ENCODE measurements around the gene ADAMTSL3. TPM values are rescaled to one million over a fixed set of nuclear protein-coding genes. Genes with fewer than 3 reads are reported as not detected.

Gene ADAMTSL3
- total and polyA plus RNA-seq, 2 of the 4 experiments (the other 2 are of a cell fraction): under 0.01 to 0.02 TPM

DNA sequence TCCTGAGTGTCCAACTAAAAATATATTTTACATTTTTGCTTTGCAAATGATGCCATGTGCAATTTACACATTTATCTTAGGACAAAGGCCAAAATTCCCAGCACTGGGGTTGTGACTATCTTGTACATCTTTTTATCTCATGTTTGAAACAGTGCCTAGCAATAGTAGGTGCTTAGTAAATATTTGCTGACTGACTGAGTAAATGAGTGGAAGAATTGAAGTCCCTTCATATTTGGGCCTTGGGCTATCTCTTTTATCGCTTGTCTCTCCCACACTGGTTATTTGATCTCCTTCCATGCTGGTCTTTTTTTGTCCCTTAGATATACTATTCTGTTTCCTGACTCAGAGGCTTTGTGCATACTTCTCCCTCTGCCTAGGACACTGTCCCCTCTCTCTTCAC is 368.6 kb downstream of the ADAMTSL3 start:
- Histone ChIP-seq H2AFZ (replicated peaks; ENCODE audit: low read length, poor library complexity) (no peak overlapping the region), H3K14ac (replicated peaks; ENCODE audit: low read depth, low read length) (no peak overlapping the region), H3K18ac (ENCODE audit: low read depth, low read length) (no peak overlapping the region), H3K79me1 (ENCODE audit: low read depth in 1 of 2, low read length in 2 of 2) (no peaks in the 10 kb centered on the region), H4K91ac (ENCODE audit: insufficient read depth, low read depth, low read length) (no peak overlapping the region), H3K9me3 (ENCODE audit: control insufficient read depth, insufficient read depth, low read length) (no peaks in the 10 kb centered on the region), H4K20me1 (ENCODE audit: insufficient read depth, low read length) (no peaks in the 10 kb centered on the region), H3K4me2 (ENCODE audit: low read depth, low read length) (no peak overlapping the region), H3K23ac (ENCODE audit: low read depth, low read length) (no peak overlapping the region), H4K5ac (ENCODE audit: low read depth, low read length) (no peak overlapping the region), H2BK15ac (ENCODE audit: low read depth, low read length) (no peak overlapping the region), H3K4me1 (ENCODE audit: control insufficient read depth, insufficient read depth, low read length) (no peaks in the 10 kb centered on the region), H2AK9ac (replicated peaks; ENCODE audit: low read depth, low read length, poor library complexity) (no peak overlapping the region), H4K8ac (ENCODE audit: low read depth in 2 of 2, low read length in 2 of 2) (no peak overlapping the region), H2BK120ac (ENCODE audit: low read depth, low read length) (no peak overlapping the region), H3K4ac (ENCODE audit: low read depth, low read length) (no peak overlapping the region), H2AK5ac (ENCODE audit: low read depth, low read length) (no peak overlapping the region), H3K4me3 (ENCODE audit: insufficient read depth, low read depth, low read length) (no peak overlapping the region), H3K56ac (ENCODE audit: extremely low read depth, insufficient read depth, low read length) (no peak overlapping the region), H2BK20ac (ENCODE audit: low read depth, low read length) (no peak overlapping the region), H2BK5ac (ENCODE audit: low read depth, low read length, poor library complexity, severe bottlenecking) (no peak overlapping the region), H3K36me3 (ENCODE audit: control insufficient read depth, insufficient read depth, low read length) (no peaks in the 10 kb centered on the region), H3K9me1 (ENCODE audit: insufficient read depth, low read length) (no peaks in the 10 kb centered on the region), H3K27ac (ENCODE audit: insufficient read depth, low read length) (no peak overlapping the region), H3K27me3 (ENCODE audit: control insufficient read depth, insufficient read depth, low read length) (no peaks in the 10 kb centered on the region), H3K9ac (ENCODE audit: low read depth, low read length) (no peak overlapping the region)
- in situ Hi-C loops (cut with MboI; ENCODE audit: low sequenced_read_pairs): loop anchor here (10.0 to 25.0 kb wide), 3 partner anchors 288 to 760 kb away; no protein-coding TSS in a partner anchor
- WGBS, 2 experiments (ENCODE audit: extremely low coverage in 2 of 2, insufficient read length in 1 of 2): 100% methylated on average over 1 of the region's 1 CpG; no CpG with 5 or more reads in 1 of the 2 experiments
- TF ChIP-seq, protein P1, sequence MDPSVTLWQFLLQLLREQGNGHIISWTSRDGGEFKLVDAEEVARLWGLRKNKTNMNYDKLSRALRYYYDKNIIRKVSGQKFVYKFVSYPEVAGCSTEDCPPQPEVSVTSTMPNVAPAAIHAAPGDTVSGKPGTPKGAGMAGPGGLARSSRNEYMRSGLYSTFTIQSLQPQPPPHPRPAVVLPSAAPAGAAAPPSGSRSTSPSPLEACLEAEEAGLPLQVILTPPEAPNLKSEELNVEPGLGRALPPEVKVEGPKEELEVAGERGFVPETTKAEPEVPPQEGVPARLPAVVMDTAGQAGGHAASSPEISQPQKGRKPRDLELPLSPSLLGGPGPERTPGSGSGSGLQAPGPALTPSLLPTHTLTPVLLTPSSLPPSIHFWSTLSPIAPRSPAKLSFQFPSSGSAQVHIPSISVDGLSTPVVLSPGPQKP (IDR thresholded peaks at IDR 0.05; ENCODE audit: borderline replicate concordance, low read depth, low read length): no peak
- TF ChIP-seq MXI1 (IDR thresholded peaks at IDR 0.05; ENCODE audit: borderline replicate concordance, low read depth, low read length): no peak
- TF ChIP-seq BHLHE40 (IDR thresholded peaks at IDR 0.05; ENCODE audit: low read depth, low read length): no peak
- TF ChIP-seq RFX5 (IDR thresholded peaks at IDR 0.05; ENCODE audit: low read depth, low read length): no peak
- TF ChIP-seq CEBPB (IDR thresholded peaks at IDR 0.05; ENCODE audit: low read depth, low read length): no peak
- no peak for TF ChIP-seq MAZ (IDR thresholded peaks at IDR 0.05; ENCODE audit: borderline replicate concordance, low read depth, low read length)
- no peak for TF ChIP-seq SMC3 (IDR thresholded peaks at IDR 0.05; ENCODE audit: low read depth, low read length)
- no peak for TF ChIP-seq RAD21 (IDR thresholded peaks at IDR 0.05; ENCODE audit: low read length)
- no peak for TF ChIP-seq NFE2L2 (IDR thresholded peaks at IDR 0.05; ENCODE audit: low read depth, low read length)
- TF ChIP-seq POLR2A (IDR thresholded peaks at IDR 0.05; ENCODE audit: low read depth, low read length): no peak
- TF ChIP-seq, protein P2, sequence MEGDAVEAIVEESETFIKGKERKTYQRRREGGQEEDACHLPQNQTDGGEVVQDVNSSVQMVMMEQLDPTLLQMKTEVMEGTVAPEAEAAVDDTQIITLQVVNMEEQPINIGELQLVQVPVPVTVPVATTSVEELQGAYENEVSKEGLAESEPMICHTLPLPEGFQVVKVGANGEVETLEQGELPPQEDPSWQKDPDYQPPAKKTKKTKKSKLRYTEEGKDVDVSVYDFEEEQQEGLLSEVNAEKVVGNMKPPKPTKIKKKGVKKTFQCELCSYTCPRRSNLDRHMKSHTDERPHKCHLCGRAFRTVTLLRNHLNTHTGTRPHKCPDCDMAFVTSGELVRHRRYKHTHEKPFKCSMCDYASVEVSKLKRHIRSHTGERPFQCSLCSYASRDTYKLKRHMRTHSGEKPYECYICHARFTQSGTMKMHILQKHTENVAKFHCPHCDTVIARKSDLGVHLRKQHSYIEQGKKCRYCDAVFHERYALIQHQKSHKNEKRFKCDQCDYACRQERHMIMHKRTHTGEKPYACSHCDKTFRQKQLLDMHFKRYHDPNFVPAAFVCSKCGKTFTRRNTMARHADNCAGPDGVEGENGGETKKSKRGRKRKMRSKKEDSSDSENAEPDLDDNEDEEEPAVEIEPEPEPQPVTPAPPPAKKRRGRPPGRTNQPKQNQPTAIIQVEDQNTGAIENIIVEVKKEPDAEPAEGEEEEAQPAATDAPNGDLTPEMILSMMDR (conservative IDR thresholded peaks at IDR 0.05; ENCODE audit: low read depth, low read length): no peak
- BruUV-seq (replicated peaks): no TSS peak
- no peak for DNase-seq
- POLR2A ChIA-PET (ENCODE audit: unreplicated experiment): no interaction called here
- no peak for ATAC-seq (ENCODE audit: low read depth)
- CTCF ChIA-PET: interaction anchor here (1.3 kb wide), 1 partner anchor 12 kb away, joined by 3 read pairs; no protein-coding TSS in a partner anchor
- dilution Hi-C loops (cut with HindIII; ENCODE audit: low sequenced_read_pairs, unreplicated experiment): no loop called here
- intact Hi-C loops (cut with micrococcal nuclease): loop anchor here (5.0 kb wide), 1 partner anchor 455 kb away; no protein-coding TSS in a partner anchor
